Endodermal cell (in vitro differentiated cells): Measurements from ENCODE around the gene DUSP11. TPM values are rescaled to one million over a fixed set of nuclear protein-coding genes. Genes with fewer than 3 reads are reported as not detected.

ENCODE experiments used
- DNase-seq: peaks from one replicate; pipeline ENCODE4 v3.0.0-alpha.2; 2017
- H3K27ac ChIP-seq: 2 replicates; pipeline ENCODE4 v1.5.1; 2013; ENCODE audit warnings: mild to moderate bottlenecking, low read depth, low read length, moderate library complexity
- H3K27me3 ChIP-seq: 2 replicates; pipeline ENCODE4 v1.6.1; 2013; ENCODE audit warnings: mild to moderate bottlenecking, low read length, moderate library complexity; ENCODE audit not compliant: insufficient read depth, control insufficient read depth, poor library complexity, severe bottlenecking
- H3K36me3 ChIP-seq: 2 replicates; pipeline ENCODE4 v1.7.0; 2013; ENCODE audit warnings: mild to moderate bottlenecking, low read length, moderate library complexity; ENCODE audit not compliant: control insufficient read depth, insufficient read depth
- H3K4me1 ChIP-seq: one replicate; pipeline ENCODE4 v1.7.0; 2013; ENCODE audit warnings: low read length; ENCODE audit not compliant: control insufficient read depth, insufficient read depth
- H3K4me3 ChIP-seq: 2 replicates; pipeline ENCODE4 v1.5.1; 2013; ENCODE audit warnings: mild to moderate bottlenecking, low read length, moderate library complexity
- H3K9ac ChIP-seq: 2 replicates; pipeline ENCODE4 v1.6.1; 2013; ENCODE audit warnings: mild to moderate bottlenecking, low read length, moderate library complexity; ENCODE audit not compliant: poor library complexity, severe bottlenecking; ENCODE audit errors: extremely low read depth
- H3K9me3 ChIP-seq: 2 replicates; pipeline ENCODE4 v1.6.1; 2013; ENCODE audit warnings: mild to moderate bottlenecking, low read length, moderate library complexity; ENCODE audit not compliant: control insufficient read depth
- H3K27ac Mint-ChIP-seq: 2 replicates; pipeline ENCODE4 v1.8.0; 2020; ENCODE audit warnings: mixed read lengths
- H3K27me3 Mint-ChIP-seq: 2 replicates; pipeline ENCODE4 v1.8.0; 2021; ENCODE audit warnings: mild to moderate bottlenecking, mixed read lengths; ENCODE audit not compliant: insufficient read depth
- H3K36me3 Mint-ChIP-seq: 2 replicates; pipeline ENCODE4 v1.8.0; 2020; ENCODE audit warnings: low read depth, mixed read lengths
- H3K4me1 Mint-ChIP-seq: 2 replicates; pipeline ENCODE4 v1.8.0; 2020; ENCODE audit warnings: mixed read lengths
- H3K4me3 Mint-ChIP-seq: 2 replicates; pipeline ENCODE4 v1.8.0; 2020; ENCODE audit warnings: mild to moderate bottlenecking, moderate library complexity, mixed read lengths
- H3K9me3 Mint-ChIP-seq: 2 replicates; pipeline ENCODE4 v1.8.0; 2020; ENCODE audit warnings: mild to moderate bottlenecking, mixed read lengths
- CTCF ChIP-seq: fragments of 200-600 bp; sonication (generic); conservative IDR thresholded peaks from 2 replicates; pipeline ENCODE4 v1.5.0; 2021; ENCODE audit warnings: antibody characterized with exemption, mild to moderate bottlenecking
- WGBS, 2 experiments: methylation state at CpG; one replicate each; pipeline versions ENCODE4 v1.1.5 to v1.1.7; 2013; ENCODE audit warnings: missing lambda C conversion rate in 2 of 2, mixed read lengths in 1 of 2; ENCODE audit not compliant: insufficient coverage in 1 of 2, insufficient read length in 1 of 2; 5-methylcytosine and 5-hydroxymethylcytosine counted together
- total RNA-seq, 2 donors: library from RNA; stranded (reverse); fragmentation: NEBNext Ultra II Directional in 1 of 2; extraction: Animal tissue kit (Norgen Biotek cat#: 25700) in 1 of 2; gene quantifications; 2 replicates in 1 of 2; 3 replicates in 1 of 2; pipeline ENCODE4 v1.2.1, GENCODE V29; 2021

The DUSP11 gene
- total RNA-seq, 2 donors from 2014 or later = 18.8 to 23.0 TPM

- Mint-ChIP-seq H3K4me3 (no peak overlapping the region), H3K27ac (no peak overlapping the region), H3K9me3 (peaks cover 41% of the 10 kb centered on the region)
These were observed 63.2 kb downstream of the DUSP11 start for GRCh38 chr2:73716543-73717250.

GRCh38 chr2:73714091-73714490 is 65.8 kb downstream of the DUSP11 start:
- Histone ChIP-seq H3K4me1 (no peaks in the 10 kb centered on the region), H3K27me3 (peaks cover 81% of the 10 kb centered on the region), H3K9ac (no peak overlapping the region), H3K9me3 (no peaks in the 10 kb centered on the region), H3K27ac (no peak overlapping the region), H3K4me3 (no peak overlapping the region), H3K36me3 (no peaks in the 10 kb centered on the region)
- 76 to 100% methylated on average over 1 to 2 of the region's 2 CpGs for WGBS, 2 experiments
- Mint-ChIP-seq H3K27me3 (peaks cover 94% of the 10 kb centered on the region), H3K4me3 (no peak overlapping the region), H3K27ac (no peak overlapping the region), H3K4me1 (no peaks in the 10 kb centered on the region), H3K9me3 (peaks cover 21% of the 10 kb centered on the region), H3K36me3 (no peaks in the 10 kb centered on the region)
- DNase-seq = no peak
- TF ChIP-seq CTCF = no peak

More at GRCh38 chr2:73716543-73717250, 63.2 kb downstream of the DUSP11 start:
- no peak overlapping the region for H3K27ac ChIP-seq
- H3K9ac ChIP-seq = no peak overlapping the region
- no peak overlapping the region for H3K4me3 ChIP-seq
- Mint-ChIP-seq H3K36me3 (no peaks in the 10 kb centered on the region), H3K27me3 (peaks cover 81% of the 10 kb centered on the region), H3K4me1 (no peaks in the 10 kb centered on the region)
- H3K36me3 ChIP-seq = no peaks in the 10 kb centered on the region
- TF ChIP-seq CTCF = no peak
- H3K4me1 ChIP-seq = no peaks in the 10 kb centered on the region
- DNase-seq = no peak
- 72 to 83% methylated on average over 5 to 8 of the region's 8 CpGs for WGBS, 2 experiments
- no peaks in the 10 kb centered on the region for H3K9me3 ChIP-seq
- H3K27me3 ChIP-seq = peaks cover 54% of the 10 kb centered on the region

Other genes with a start within 250 kb of the DUSP11 start
- not detected for gene NAT8, start 137.7 kb downstream of the DUSP11 start, total RNA-seq
- gene TPRKB, start 42.8 kb downstream of the DUSP11 start, total RNA-seq = 10 to 100 TPM; 37.9 to 42.7 TPM
- gene C2orf78, start 4.1 kb upstream of the DUSP11 start, total RNA-seq = not detected
- 10 to 100 TPM; 41.6 to 42.4 TPM for gene STAMBP, start 48.9 kb upstream of the DUSP11 start, total RNA-seq
- 1 to 10 TPM; 1.5 to 1.6 TPM for gene ACTG2, start 112.9 kb upstream of the DUSP11 start, total RNA-seq
- gene DGUOK, start 146.8 kb upstream of the DUSP11 start, total RNA-seq = 10 to 100 TPM; 61.1 to 85.2 TPM
- gene TET3, start 204.8 kb upstream of the DUSP11 start, total RNA-seq = 10 to 100 TPM; 23.5 to 26.3 TPM